ENCODE results near the gene CD209.

The CD209 gene

GRCh38 chr19:7788933-7789323, 41.6 kb upstream of the CD209 start:
- peak overlapping the region; percentile 71 for H3K14ac ChIP-seq (ENCODE audit: low read length)
- peak overlapping the region; percentile 83 for H3K18ac ChIP-seq (ENCODE audit: low read length)
- H2AFZ ChIP-seq (ENCODE audit: low read length) = no peak overlapping the region
- peak overlapping the region in 1 of 2 donors; percentile 37 for H3K4me3 ChIP-seq (ENCODE audit: low read length in 2 of 2)
- peaks cover 4% of the 10 kb centered on the region for H3K79me1 ChIP-seq (ENCODE audit: low read depth, low read length)
- H3K23ac ChIP-seq (ENCODE audit: low read depth, low read length, poor library complexity) = peak overlapping the region; percentile 95
- no peak overlapping the region for H3K9ac ChIP-seq (ENCODE audit: low read depth, low read length, poor library complexity)
- no peak overlapping the region for H4K91ac ChIP-seq (ENCODE audit: low read depth, low read length, poor library complexity)
- H3K36me3 ChIP-seq (replicated peaks in 1 of 2; ENCODE audit: control insufficient read depth in 2 of 2, insufficient read depth in 2 of 2, low read length in 2 of 2) = no peaks in the 10 kb centered on the region
- H2AK5ac ChIP-seq (ENCODE audit: low read depth, low read length) = peak overlapping the region; percentile 75
- no peak overlapping the region for H3K27ac ChIP-seq (replicated peaks; ENCODE audit: low read length)
- peak overlapping the region; percentile 31 for H2BK120ac ChIP-seq (ENCODE audit: low read depth, low read length)
- DNase-seq (ENCODE audit: low spot score) = no peak
- H2BK15ac ChIP-seq (ENCODE audit: low read length) = no peak overlapping the region
- H4K8ac ChIP-seq (ENCODE audit: low read depth, low read length) = no peak overlapping the region
- H3K4me1 ChIP-seq (ENCODE audit: control insufficient read depth in 2 of 2, insufficient read depth in 1 of 2, low read depth in 1 of 2, low read length in 2 of 2) = peaks cover 0 to 13% of the 10 kb centered on the region in 2 donors
- WGBS, 2 donors (ENCODE audit: extremely low coverage in 2 of 2, insufficient read length in 2 of 2, insufficient replicate concordance in 1 of 2) = no CpG with 5 or more reads among the region's 23 CpGs
- H3K4ac ChIP-seq (ENCODE audit: low read length) = no peak overlapping the region
- H3K27me3 ChIP-seq (ENCODE audit: control insufficient read depth in 3 of 3, insufficient read depth in 3 of 3, low read depth in 1 of 3, low read length in 3 of 3) = peaks cover 16 to 54% (median 40%) of the 10 kb centered on the region in 3 experiments
- H2BK12ac ChIP-seq (ENCODE audit: low read length) = no peak overlapping the region
- H3K4me2 ChIP-seq (ENCODE audit: insufficient read depth, low read length, poor library complexity, severe bottlenecking) = peak overlapping the region; percentile 62
- H2BK5ac ChIP-seq (ENCODE audit: low read length) = no peak overlapping the region
- H3K9me3 ChIP-seq (replicated peaks in 1 of 2; ENCODE audit: control insufficient read depth in 2 of 2, insufficient read depth in 1 of 2, low read depth in 1 of 2, low read length in 2 of 2) = peaks cover 5 to 8% of the 10 kb centered on the region in 2 donors

GRCh38 chr19:7788178-7788932, 41.0 kb upstream of the CD209 start:
- Histone ChIP-seq H3K4me1 (ENCODE audit: control insufficient read depth in 2 of 2, insufficient read depth in 1 of 2, low read depth in 1 of 2, low read length in 2 of 2) (peaks cover 0 to 13% of the 10 kb centered on the region in 2 donors), H2BK15ac (ENCODE audit: low read length) (peak overlapping the region; percentile 87), H3K23ac (ENCODE audit: low read depth, low read length, poor library complexity) (no peak overlapping the region), H3K4me3 (ENCODE audit: low read length in 2 of 2) (peak overlapping the region in 1 of 2 donors; percentile 42), H4K91ac (ENCODE audit: low read depth, low read length, poor library complexity) (no peak overlapping the region), H3K4ac (ENCODE audit: low read length) (no peak overlapping the region), H3K36me3 (replicated peaks in 1 of 2; ENCODE audit: control insufficient read depth in 2 of 2, insufficient read depth in 2 of 2, low read length in 2 of 2) (no peaks in the 10 kb centered on the region), H4K8ac (ENCODE audit: low read depth, low read length) (no peak overlapping the region), H2AK5ac (ENCODE audit: low read depth, low read length) (peak overlapping the region; percentile 79), H3K79me1 (ENCODE audit: low read depth, low read length) (peaks cover 4% of the 10 kb centered on the region), H2BK5ac (ENCODE audit: low read length) (no peak overlapping the region), H3K27me3 (ENCODE audit: control insufficient read depth in 3 of 3, insufficient read depth in 3 of 3, low read depth in 1 of 3, low read length in 3 of 3) (peaks cover 16 to 60% (median 40%) of the 10 kb centered on the region in 3 experiments), H2BK12ac (ENCODE audit: low read length) (peak overlapping the region; percentile 73), H3K27ac (replicated peaks; ENCODE audit: low read length) (no peak overlapping the region), H3K9ac (ENCODE audit: low read depth, low read length, poor library complexity) (no peak overlapping the region), H2AFZ (ENCODE audit: low read length) (peak overlapping the region; percentile 47), H3K14ac (ENCODE audit: low read length) (peak overlapping the region; percentile 47), H3K4me2 (ENCODE audit: insufficient read depth, low read length, poor library complexity, severe bottlenecking) (peak overlapping the region; percentile 62), H3K9me3 (replicated peaks in 1 of 2; ENCODE audit: control insufficient read depth in 2 of 2, insufficient read depth in 1 of 2, low read depth in 1 of 2, low read length in 2 of 2) (peaks cover 5 to 8% of the 10 kb centered on the region in 2 donors), H2BK120ac (ENCODE audit: low read depth, low read length) (peak overlapping the region; percentile 31), H3K18ac (ENCODE audit: low read length) (peak overlapping the region; percentile 90)
- WGBS, 2 donors (ENCODE audit: extremely low coverage in 2 of 2, insufficient read length in 2 of 2, insufficient replicate concordance in 1 of 2) = no CpG with 5 or more reads among the region's 67 CpGs
- no peak for DNase-seq (ENCODE audit: low spot score)

- Histone ChIP-seq H3K14ac (ENCODE audit: low read length) (peak overlapping the region; percentile 47), H3K9ac (ENCODE audit: low read depth, low read length, poor library complexity) (no peak overlapping the region), H3K36me3 (replicated peaks in 1 of 2; ENCODE audit: control insufficient read depth in 2 of 2, insufficient read depth in 2 of 2, low read length in 2 of 2) (no peaks in the 10 kb centered on the region), H3K4me3 (ENCODE audit: low read length in 2 of 2) (peak overlapping the region in 1 of 2 donors; percentile 42), H3K4ac (ENCODE audit: low read length) (no peak overlapping the region), H2AFZ (ENCODE audit: low read length) (peak overlapping the region; percentile 47), H3K27ac (replicated peaks; ENCODE audit: low read length) (no peak overlapping the region), H3K27me3 (ENCODE audit: control insufficient read depth in 3 of 3, insufficient read depth in 3 of 3, low read depth in 1 of 3, low read length in 3 of 3) (peaks cover 16 to 63% (median 40%) of the 10 kb centered on the region in 3 experiments), H3K23ac (ENCODE audit: low read depth, low read length, poor library complexity) (no peak overlapping the region), H3K4me2 (ENCODE audit: insufficient read depth, low read length, poor library complexity, severe bottlenecking) (no peak overlapping the region), H2BK120ac (ENCODE audit: low read depth, low read length) (no peak overlapping the region), H3K9me3 (replicated peaks in 1 of 2; ENCODE audit: control insufficient read depth in 2 of 2, insufficient read depth in 1 of 2, low read depth in 1 of 2, low read length in 2 of 2) (peaks cover 5 to 8% of the 10 kb centered on the region in 2 donors), H3K18ac (ENCODE audit: low read length) (peak overlapping the region; percentile 90), H4K8ac (ENCODE audit: low read depth, low read length) (no peak overlapping the region), H2BK15ac (ENCODE audit: low read length) (peak overlapping the region; percentile 87), H3K4me1 (ENCODE audit: control insufficient read depth in 2 of 2, insufficient read depth in 1 of 2, low read depth in 1 of 2, low read length in 2 of 2) (peaks cover 0 to 13% of the 10 kb centered on the region in 2 donors), H2AK5ac (ENCODE audit: low read depth, low read length) (peak overlapping the region; percentile 79), H2BK12ac (ENCODE audit: low read length) (peak overlapping the region; percentile 73), H2BK5ac (ENCODE audit: low read length) (no peak overlapping the region), H4K91ac (ENCODE audit: low read depth, low read length, poor library complexity) (no peak overlapping the region), H3K79me1 (ENCODE audit: low read depth, low read length) (peaks cover 4% of the 10 kb centered on the region)
- DNase-seq (ENCODE audit: low spot score) = no peak
- no CpG with 5 or more reads among the region's 22 CpGs for WGBS, 2 donors (ENCODE audit: extremely low coverage in 2 of 2, insufficient read length in 2 of 2, insufficient replicate concordance in 1 of 2)
Observed at GRCh38 chr19:7787602-7788177, 40.4 kb upstream of the CD209 start.

- H2BK12ac ChIP-seq (ENCODE audit: low read length) = no peak overlapping the region
- H3K9me3 ChIP-seq (replicated peaks in 1 of 2; ENCODE audit: control insufficient read depth in 2 of 2, insufficient read depth in 1 of 2, low read depth in 1 of 2, low read length in 2 of 2) = peaks cover 5 to 8% of the 10 kb centered on the region in 2 donors
- no peak overlapping the region for H2BK5ac ChIP-seq (ENCODE audit: low read length)
- H2AK5ac ChIP-seq (ENCODE audit: low read depth, low read length) = no peak overlapping the region
- no peak overlapping the region for H3K23ac ChIP-seq (ENCODE audit: low read depth, low read length, poor library complexity)
- H3K14ac ChIP-seq (ENCODE audit: low read length) = no peak overlapping the region
- no peak overlapping the region for H2BK15ac ChIP-seq (ENCODE audit: low read length)
- peaks cover 0 to 13% of the 10 kb centered on the region in 2 donors for H3K4me1 ChIP-seq (ENCODE audit: control insufficient read depth in 2 of 2, insufficient read depth in 1 of 2, low read depth in 1 of 2, low read length in 2 of 2)
- no peak overlapping the region for H3K27ac ChIP-seq (replicated peaks; ENCODE audit: low read length)
- peaks cover 4% of the 10 kb centered on the region for H3K79me1 ChIP-seq (ENCODE audit: low read depth, low read length)
- H2BK120ac ChIP-seq (ENCODE audit: low read depth, low read length) = no peak overlapping the region
- H3K27me3 ChIP-seq (ENCODE audit: control insufficient read depth in 3 of 3, insufficient read depth in 3 of 3, low read depth in 1 of 3, low read length in 3 of 3) = peaks cover 16 to 63% (median 40%) of the 10 kb centered on the region in 3 experiments
- H3K9ac ChIP-seq (ENCODE audit: low read depth, low read length, poor library complexity) = no peak overlapping the region
- no peak overlapping the region for H3K4ac ChIP-seq (ENCODE audit: low read length)
- H3K4me3 ChIP-seq (ENCODE audit: low read length in 2 of 2) = no peak overlapping the region
- DNase-seq (ENCODE audit: low spot score) = no peak
- H3K4me2 ChIP-seq (ENCODE audit: insufficient read depth, low read length, poor library complexity, severe bottlenecking) = no peak overlapping the region
- no peak overlapping the region for H4K91ac ChIP-seq (ENCODE audit: low read depth, low read length, poor library complexity)
- no peaks in the 10 kb centered on the region for H3K36me3 ChIP-seq (replicated peaks in 1 of 2; ENCODE audit: control insufficient read depth in 2 of 2, insufficient read depth in 2 of 2, low read length in 2 of 2)
- H3K18ac ChIP-seq (ENCODE audit: low read length) = no peak overlapping the region
- no peak overlapping the region for H2AFZ ChIP-seq (ENCODE audit: low read length)
- WGBS, 2 donors (ENCODE audit: extremely low coverage in 2 of 2, insufficient read length in 2 of 2, insufficient replicate concordance in 1 of 2) = no CpG with 5 or more reads among the region's 10 CpGs
- H4K8ac ChIP-seq (ENCODE audit: low read depth, low read length) = no peak overlapping the region
Observed at GRCh38 chr19:7787141-7787540, 39.8 kb upstream of the CD209 start.

All from neuronal stem cell (in vitro differentiated cells).